ENCODE measurements around the gene FIG4.

DNA sequence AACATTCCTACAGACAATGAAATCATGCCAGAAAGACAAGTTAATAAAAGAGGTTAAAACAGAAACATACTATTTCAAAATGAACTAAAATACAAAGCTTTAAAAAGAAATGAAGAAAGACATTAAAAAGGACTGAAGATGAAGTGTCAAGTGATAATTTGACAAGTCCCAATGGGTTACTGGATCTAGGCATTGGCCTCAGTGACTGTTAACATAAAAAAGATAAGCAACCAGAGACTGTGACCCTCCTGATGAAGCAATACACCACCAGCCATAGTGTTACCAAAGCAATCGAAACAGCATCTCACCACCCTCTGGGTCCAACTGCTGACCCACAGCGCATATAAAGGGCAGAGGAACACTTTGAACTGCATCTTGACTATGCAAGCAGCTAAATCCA is 130.3 kb downstream of the FIG4 start:
- TF ChIP-seq POLR2A (IDR thresholded peaks at IDR 0.05): no peak
- TF ChIP-seq, protein P1, sequence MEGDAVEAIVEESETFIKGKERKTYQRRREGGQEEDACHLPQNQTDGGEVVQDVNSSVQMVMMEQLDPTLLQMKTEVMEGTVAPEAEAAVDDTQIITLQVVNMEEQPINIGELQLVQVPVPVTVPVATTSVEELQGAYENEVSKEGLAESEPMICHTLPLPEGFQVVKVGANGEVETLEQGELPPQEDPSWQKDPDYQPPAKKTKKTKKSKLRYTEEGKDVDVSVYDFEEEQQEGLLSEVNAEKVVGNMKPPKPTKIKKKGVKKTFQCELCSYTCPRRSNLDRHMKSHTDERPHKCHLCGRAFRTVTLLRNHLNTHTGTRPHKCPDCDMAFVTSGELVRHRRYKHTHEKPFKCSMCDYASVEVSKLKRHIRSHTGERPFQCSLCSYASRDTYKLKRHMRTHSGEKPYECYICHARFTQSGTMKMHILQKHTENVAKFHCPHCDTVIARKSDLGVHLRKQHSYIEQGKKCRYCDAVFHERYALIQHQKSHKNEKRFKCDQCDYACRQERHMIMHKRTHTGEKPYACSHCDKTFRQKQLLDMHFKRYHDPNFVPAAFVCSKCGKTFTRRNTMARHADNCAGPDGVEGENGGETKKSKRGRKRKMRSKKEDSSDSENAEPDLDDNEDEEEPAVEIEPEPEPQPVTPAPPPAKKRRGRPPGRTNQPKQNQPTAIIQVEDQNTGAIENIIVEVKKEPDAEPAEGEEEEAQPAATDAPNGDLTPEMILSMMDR (IDR thresholded peaks at IDR 0.05): no peak

All from lower leg skin (tissue), 3 donors.